Parathyroid adenoma (tissue), 2 donors: ENCODE measurements around the gene GALNT15.

Source experiments
- H2AFZ ChIP-seq: fragments of 300-600 bp; sonication (generic); one replicate; pipeline ENCODE4 v1.7.0; 2017; ENCODE audit warnings: antibody characterized with exemption, mild to moderate bottlenecking
- H3K27ac ChIP-seq: fragments of 300-600 bp; sonication (generic); one replicate; pipeline ENCODE4 v1.7.0; 2017
- H3K27me3 ChIP-seq: fragments of 300-600 bp; sonication (generic); one replicate; pipeline ENCODE4 v1.7.0; 2017; ENCODE audit warnings: low read length; ENCODE audit not compliant: control insufficient read depth, insufficient read depth
- H3K36me3 ChIP-seq: fragments of 300-600 bp; sonication (generic); one replicate; pipeline ENCODE4 v1.7.0; 2017; ENCODE audit warnings: low read length; ENCODE audit not compliant: control insufficient read depth, insufficient read depth
- H3K4me1 ChIP-seq: fragments of 300-600 bp; sonication (generic); one replicate; pipeline ENCODE4 v1.7.0; 2017; ENCODE audit warnings: control low read depth
- H3K4me2 ChIP-seq: fragments of 300-600 bp; sonication (generic); one replicate; pipeline ENCODE4 v1.7.0; 2017; ENCODE audit warnings: low read length
- H3K4me3 ChIP-seq: fragments of 300-600 bp; sonication (generic); one replicate; pipeline ENCODE4 v1.7.0; 2017; ENCODE audit warnings: low read depth, low read length
- H3K79me2 ChIP-seq: fragments of 300-600 bp; sonication (generic); one replicate; pipeline ENCODE4 v1.7.0; 2017; ENCODE audit warnings: control low read depth
- H3K9ac ChIP-seq: fragments of 300-600 bp; sonication (generic); one replicate; pipeline ENCODE4 v1.7.0; 2017; ENCODE audit warnings: mild to moderate bottlenecking
- H3K9me3 ChIP-seq: fragments of 300-600 bp; sonication (generic); one replicate; pipeline ENCODE4 v1.7.0; 2017; ENCODE audit warnings: low read length; ENCODE audit not compliant: control insufficient read depth
- TF ChIP-seq, protein P1 (sequence below): fragments of 300-600 bp; sonication (generic); IDR thresholded peaks from one replicate; pipeline ENCODE4 v1.7.0; 2017; ENCODE audit warnings: antibody characterized with exemption, mild to moderate bottlenecking
- donor health status: primary hyperparathyroidism.

The GALNT15 gene

DNA sequence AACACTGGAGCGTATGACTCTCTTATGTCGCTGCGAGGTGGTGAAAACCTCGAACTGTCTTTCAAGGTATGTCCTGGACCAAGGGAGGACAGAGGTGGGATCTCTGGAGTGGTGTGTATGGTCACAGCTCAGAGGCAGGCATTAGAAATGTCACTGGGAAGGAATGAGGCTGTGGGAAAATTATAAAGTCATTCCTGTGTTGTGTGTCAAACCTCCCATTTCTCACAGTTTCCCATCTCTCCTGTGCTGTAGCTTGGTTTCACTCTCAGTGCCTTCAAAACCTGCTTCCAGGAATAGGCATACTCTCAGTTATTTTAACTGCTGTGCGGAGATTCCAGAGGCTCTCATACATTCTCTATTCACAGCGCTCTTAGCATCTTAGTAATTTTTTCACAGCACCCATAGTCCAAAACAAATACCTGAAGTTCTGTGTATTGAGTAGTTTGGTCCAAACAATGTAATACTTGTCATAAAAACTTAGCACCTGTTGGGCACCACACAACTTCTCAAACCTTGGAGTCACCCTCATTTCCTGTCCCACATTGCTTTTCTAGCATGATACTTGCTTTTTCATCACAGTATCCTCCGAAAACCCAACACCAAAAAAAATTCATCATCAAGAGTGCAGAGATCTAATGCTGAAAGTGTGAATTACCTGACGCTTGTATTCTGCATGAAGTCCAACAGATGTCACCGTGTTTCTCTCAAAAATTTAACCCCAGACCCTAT is 36.9 kb downstream of the GALNT15 start:
- H3K36me3 ChIP-seq: no peaks in the 10 kb centered on the region
- H3K4me1 ChIP-seq: no peaks in the 10 kb centered on the region
- no peaks in the 10 kb centered on the region for H3K27me3 ChIP-seq
- H3K9me3 ChIP-seq: no peaks in the 10 kb centered on the region
- TF ChIP-seq, protein P1, sequence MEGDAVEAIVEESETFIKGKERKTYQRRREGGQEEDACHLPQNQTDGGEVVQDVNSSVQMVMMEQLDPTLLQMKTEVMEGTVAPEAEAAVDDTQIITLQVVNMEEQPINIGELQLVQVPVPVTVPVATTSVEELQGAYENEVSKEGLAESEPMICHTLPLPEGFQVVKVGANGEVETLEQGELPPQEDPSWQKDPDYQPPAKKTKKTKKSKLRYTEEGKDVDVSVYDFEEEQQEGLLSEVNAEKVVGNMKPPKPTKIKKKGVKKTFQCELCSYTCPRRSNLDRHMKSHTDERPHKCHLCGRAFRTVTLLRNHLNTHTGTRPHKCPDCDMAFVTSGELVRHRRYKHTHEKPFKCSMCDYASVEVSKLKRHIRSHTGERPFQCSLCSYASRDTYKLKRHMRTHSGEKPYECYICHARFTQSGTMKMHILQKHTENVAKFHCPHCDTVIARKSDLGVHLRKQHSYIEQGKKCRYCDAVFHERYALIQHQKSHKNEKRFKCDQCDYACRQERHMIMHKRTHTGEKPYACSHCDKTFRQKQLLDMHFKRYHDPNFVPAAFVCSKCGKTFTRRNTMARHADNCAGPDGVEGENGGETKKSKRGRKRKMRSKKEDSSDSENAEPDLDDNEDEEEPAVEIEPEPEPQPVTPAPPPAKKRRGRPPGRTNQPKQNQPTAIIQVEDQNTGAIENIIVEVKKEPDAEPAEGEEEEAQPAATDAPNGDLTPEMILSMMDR: no peak
- H3K4me3 ChIP-seq: no peak overlapping the region
- no peak overlapping the region for H3K4me2 ChIP-seq
- no peak overlapping the region for H2AFZ ChIP-seq
- no peak overlapping the region for H3K27ac ChIP-seq
- no peak overlapping the region for H3K9ac ChIP-seq
- no peaks in the 10 kb centered on the region for H3K79me2 ChIP-seq

DNA sequence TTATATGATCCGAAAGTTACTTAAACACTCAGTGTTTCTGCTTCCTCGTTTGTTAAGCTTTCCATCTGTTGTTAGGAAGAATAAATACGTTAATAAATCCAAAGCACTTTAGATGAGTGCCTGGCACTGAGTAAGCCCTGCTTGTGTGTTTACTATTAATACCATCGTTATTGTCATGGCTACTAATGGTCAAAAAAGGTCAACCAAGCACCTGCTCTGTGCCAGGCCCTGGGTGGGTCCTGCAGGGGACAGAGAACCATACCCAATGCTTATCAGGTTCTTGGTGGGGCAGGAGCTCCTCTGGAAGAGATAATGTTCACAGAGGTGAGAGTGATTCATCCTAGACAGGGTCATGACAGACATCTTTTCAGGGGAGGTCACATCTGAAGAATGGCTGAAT is 39.9 kb downstream of the GALNT15 start:
- Histone ChIP-seq H3K4me2 (no peak overlapping the region), H3K27ac (no peak overlapping the region), H3K4me3 (no peak overlapping the region), H2AFZ (no peak overlapping the region), H3K9ac (no peak overlapping the region), H3K9me3 (no peaks in the 10 kb centered on the region), H3K36me3 (no peaks in the 10 kb centered on the region), H3K79me2 (no peaks in the 10 kb centered on the region), H3K4me1 (no peaks in the 10 kb centered on the region), H3K27me3 (no peaks in the 10 kb centered on the region)
- TF ChIP-seq, protein P1: no peak

DNA sequence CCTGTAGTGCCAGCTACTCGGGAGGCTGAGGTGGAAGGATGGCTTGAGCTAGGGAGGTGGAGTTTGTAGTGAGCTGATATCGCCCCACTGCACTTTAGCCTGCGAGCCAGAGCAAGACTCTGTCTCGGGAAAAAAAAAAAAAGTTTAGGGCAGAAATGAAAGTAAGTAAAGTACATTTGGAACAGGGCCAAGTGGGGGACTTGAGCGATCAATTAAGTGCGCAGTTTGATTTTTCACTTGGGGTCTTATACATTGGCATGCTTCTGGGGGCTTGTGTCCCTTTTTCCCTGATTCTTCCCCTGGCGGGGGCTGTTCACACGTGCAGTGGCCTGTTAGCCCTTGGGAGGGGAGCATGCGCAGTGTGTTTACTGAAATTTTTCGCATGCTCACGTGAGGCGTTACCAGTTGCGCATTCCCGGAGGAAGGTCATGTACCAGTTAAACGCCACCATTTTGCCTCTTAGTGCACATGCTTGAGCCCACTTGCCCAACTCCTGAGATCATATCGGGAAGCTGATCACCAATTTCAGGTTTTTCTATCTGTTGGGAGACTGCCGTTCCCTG is 42.0 kb downstream of the GALNT15 start:
- no peak overlapping the region for H3K9ac ChIP-seq
- H3K27ac ChIP-seq: no peak overlapping the region
- TF ChIP-seq, protein P1: no peak
- H2AFZ ChIP-seq: no peak overlapping the region
- H3K4me1 ChIP-seq: no peaks in the 10 kb centered on the region
- H3K9me3 ChIP-seq: no peaks in the 10 kb centered on the region
- no peak overlapping the region for H3K4me2 ChIP-seq
- H3K79me2 ChIP-seq: no peaks in the 10 kb centered on the region
- no peaks in the 10 kb centered on the region for H3K27me3 ChIP-seq
- H3K4me3 ChIP-seq: no peak overlapping the region
- no peaks in the 10 kb centered on the region for H3K36me3 ChIP-seq

DNA sequence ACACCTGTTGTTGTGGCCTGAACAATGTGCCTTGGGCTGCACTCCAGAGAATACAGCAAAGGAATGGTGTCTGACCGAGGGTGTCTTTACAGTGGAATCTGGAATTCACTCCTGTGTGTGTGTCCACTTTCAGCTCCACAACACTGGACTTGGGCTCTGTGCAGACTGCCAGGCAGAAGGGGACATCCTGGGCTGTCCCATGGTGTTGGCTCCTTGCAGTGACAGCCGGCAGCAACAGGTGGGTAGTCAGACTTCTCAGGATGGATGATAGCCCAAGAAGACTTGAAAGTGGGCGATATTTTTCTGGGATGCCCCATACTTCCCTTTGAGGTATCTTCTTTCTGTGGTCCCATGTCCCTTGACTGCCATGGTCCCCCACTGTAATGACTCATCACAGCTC is 45.3 kb downstream of the GALNT15 start:
- no peaks in the 10 kb centered on the region for H3K27me3 ChIP-seq
- no peaks in the 10 kb centered on the region for H3K36me3 ChIP-seq
- TF ChIP-seq, protein P1: no peak

DNA sequence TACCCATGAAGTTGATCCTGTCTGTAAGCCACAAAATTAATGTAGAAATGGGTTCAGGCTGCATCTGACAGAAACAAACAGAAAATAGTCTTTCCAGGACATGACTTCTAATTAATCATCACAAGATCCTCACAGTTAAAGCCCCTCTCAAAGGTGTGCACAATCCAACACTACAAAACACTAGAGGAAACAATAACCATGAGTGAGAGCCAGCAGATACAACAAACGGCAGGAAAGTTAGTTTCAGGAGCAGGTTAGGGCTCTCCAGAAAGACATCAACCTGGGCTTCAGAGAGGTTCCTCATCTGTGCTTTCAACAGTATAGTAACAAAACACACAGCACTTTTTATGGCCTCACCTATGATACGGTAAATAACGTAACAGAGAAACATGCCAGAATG is 47.5 kb downstream of the GALNT15 start:
- H3K27me3 ChIP-seq: no peaks in the 10 kb centered on the region
- no peak overlapping the region for H3K4me2 ChIP-seq
- TF ChIP-seq, protein P1: no peak
- H3K4me1 ChIP-seq: no peaks in the 10 kb centered on the region
- no peaks in the 10 kb centered on the region for H3K36me3 ChIP-seq
- no peak overlapping the region for H3K27ac ChIP-seq
- no peaks in the 10 kb centered on the region for H3K9me3 ChIP-seq
- no peak overlapping the region for H3K9ac ChIP-seq
- H3K79me2 ChIP-seq: no peaks in the 10 kb centered on the region
- no peak overlapping the region for H2AFZ ChIP-seq
- no peak overlapping the region for H3K4me3 ChIP-seq

More for the DNA sequence above, 45.3 kb downstream of the GALNT15 start:
- Histone ChIP-seq H3K27ac (no peak overlapping the region), H3K9ac (no peak overlapping the region), H3K9me3 (no peaks in the 10 kb centered on the region), H3K4me3 (no peak overlapping the region), H3K4me1 (no peaks in the 10 kb centered on the region), H2AFZ (no peak overlapping the region), H3K4me2 (no peak overlapping the region), H3K79me2 (no peaks in the 10 kb centered on the region)
